CD4-positive, alpha-beta T cell treated with Interleukin-2 at 100 ng/mL for 4 hours (primary cell): Measurements from ENCODE around the gene DEDD.

Source experiments
- DNase-seq: peaks from one replicate; pipeline ENCODE4 v3.0.0-alpha.2; 2020; ENCODE audit warnings: low spot score

The DEDD gene

GRCh38 chr1:161162806-161163205 lies 30.3 kb upstream of the DEDD start:
- DNase-seq: no peak

GRCh38 chr1:161162052-161162451 lies 29.6 kb upstream of the DEDD start:
- no peak for DNase-seq

GRCh38 chr1:161161652-161162051 lies 29.2 kb upstream of the DEDD start:
- no peak for DNase-seq

- no peak for DNase-seq
Measured at GRCh38 chr1:161160671-161161145, 28.2 kb upstream of the DEDD start.

- DNase-seq: no peak
Measured at GRCh38 chr1:161159913-161160243, 27.4 kb upstream of the DEDD start.

- DNase-seq: peak; percentile 94
Measured at GRCh38 chr1:161159087-161159912, 26.8 kb upstream of the DEDD start, which contains the start of gene USP21. Gene USP21, plus strand, starts transcription at chr1:161159500. Its CDS starts 1,141 bp downstream, at chr1:161160641.

GRCh38 chr1:161158316-161159010 lies 26.0 kb upstream of the DEDD start:
- DNase-seq: no peak

- DNase-seq: no peak
Measured at GRCh38 chr1:161157867-161158266, 25.4 kb upstream of the DEDD start.

- DNase-seq: peak; percentile 93
Measured at GRCh38 chr1:161153682-161154337, 21.3 kb upstream of the DEDD start, which contains the start of gene UFC1. Gene UFC1, plus strand, starts transcription at chr1:161153978. Its CDS starts 20 bp downstream, at chr1:161153998.

- DNase-seq: no peak
Measured at GRCh38 chr1:161153176-161153575, 20.7 kb upstream of the DEDD start.

- no peak for DNase-seq
Measured at GRCh38 chr1:161145832-161146231, 13.4 kb upstream of the DEDD start.

GRCh38 chr1:161140755-161141400 lies 8.4 kb upstream of the DEDD start:
- DNase-seq: no peak

GRCh38 chr1:161139766-161140165 lies 7.3 kb upstream of the DEDD start:
- DNase-seq: peak; percentile 71

- DNase-seq: no peak
Measured at GRCh38 chr1:161138431-161138830, 6.0 kb upstream of the DEDD start.

GRCh38 chr1:161137881-161138280 lies 5.4 kb upstream of the DEDD start:
- no peak for DNase-seq

GRCh38 chr1:161133220-161133740 lies 813 bp upstream of the DEDD start:
- DNase-seq: no peak

- no peak for DNase-seq
Measured at GRCh38 chr1:161131523-161132409, 701 bp downstream of the DEDD start.

GRCh38 chr1:161130266-161130665 lies 2.2 kb downstream of the DEDD start:
- DNase-seq: no peak

- no peak for DNase-seq
Measured at GRCh38 chr1:161128591-161129420, 3.7 kb downstream of the DEDD start.

- no peak for DNase-seq
Measured at GRCh38 chr1:161127649-161128048, 4.8 kb downstream of the DEDD start.
